Eye (tissue), 1 donor: ENCODE results near the gene CACNA1C.

Experiments used
- DNase-seq: peaks from one replicate; pipeline ENCODE4 v3.0.0-alpha.2; 2015

The CACNA1C gene

GRCh38 chr12:2494486-2495192 lies 441.9 kb downstream of the CACNA1C start:
- DNase-seq: no peak

- DNase-seq: no peak
Measured at GRCh38 chr12:2495417-2496112, 442.8 kb downstream of the CACNA1C start.

GRCh38 chr12:2498964-2499500 lies 446.2 kb downstream of the CACNA1C start:
- DNase-seq: no peak

GRCh38 chr12:2501464-2502191 lies 448.8 kb downstream of the CACNA1C start:
- no peak for DNase-seq

GRCh38 chr12:2503036-2503435 lies 450.2 kb downstream of the CACNA1C start:
- no peak for DNase-seq

GRCh38 chr12:2503762-2504161 lies 451.0 kb downstream of the CACNA1C start:
- DNase-seq: no peak

- DNase-seq: no peak
Measured at GRCh38 chr12:2504577-2504976, 451.8 kb downstream of the CACNA1C start.

- no peak for DNase-seq
Measured at GRCh38 chr12:2507814-2508213, 455.0 kb downstream of the CACNA1C start.

GRCh38 chr12:2509137-2509536 lies 456.4 kb downstream of the CACNA1C start:
- DNase-seq: no peak

- DNase-seq: no peak
Measured at GRCh38 chr12:2510045-2510444, 457.3 kb downstream of the CACNA1C start.

GRCh38 chr12:2513141-2514037 lies 460.6 kb downstream of the CACNA1C start:
- no peak for DNase-seq

- no peak for DNase-seq
Measured at GRCh38 chr12:2514038-2514340, 461.2 kb downstream of the CACNA1C start.

GRCh38 chr12:2520722-2521246 lies 468.0 kb downstream of the CACNA1C start:
- DNase-seq: no peak

GRCh38 chr12:2523317-2523716 lies 470.5 kb downstream of the CACNA1C start:
- no peak for DNase-seq

- peak; percentile 86 for DNase-seq
Measured at GRCh38 chr12:2523844-2524243, 471.1 kb downstream of the CACNA1C start.

- DNase-seq: no peak
Measured at GRCh38 chr12:2526371-2526770, 473.6 kb downstream of the CACNA1C start.

- DNase-seq: no peak
Measured at GRCh38 chr12:2528001-2528400, 475.2 kb downstream of the CACNA1C start.

GRCh38 chr12:2529807-2530206 lies 477.0 kb downstream of the CACNA1C start:
- no peak for DNase-seq

- no peak for DNase-seq
Measured at GRCh38 chr12:2531371-2531770, 478.6 kb downstream of the CACNA1C start.

- no peak for DNase-seq
Measured at GRCh38 chr12:2533036-2533435, 480.2 kb downstream of the CACNA1C start.

GRCh38 chr12:2535583-2536204 lies 482.9 kb downstream of the CACNA1C start:
- DNase-seq: peak; percentile 50

- no peak for DNase-seq
Measured at GRCh38 chr12:2536724-2537123, 483.9 kb downstream of the CACNA1C start.
